HL-60 (cell line): Measurements from ENCODE around the gene ZNF418.

ENCODE experiments used
- POLR2AphosphoS5 ChIP-seq: IDR thresholded peaks from 2 replicates; pipeline ENCODE4 v1.6.1; 2012; ENCODE audit warnings: low read depth
- REST ChIP-seq: IDR thresholded peaks from 2 replicates; pipeline ENCODE4 v1.6.1; 2012; ENCODE audit warnings: low read depth; ENCODE audit not compliant: insufficient replicate concordance
- TF ChIP-seq, protein P1 (sequence below): IDR thresholded peaks from one replicate; pipeline ENCODE4 v1.5.1; 2011; ENCODE audit warnings: low read length, control low read depth, inconsistent platforms; ENCODE audit not compliant: insufficient read depth

- TF ChIP-seq, protein P1, sequence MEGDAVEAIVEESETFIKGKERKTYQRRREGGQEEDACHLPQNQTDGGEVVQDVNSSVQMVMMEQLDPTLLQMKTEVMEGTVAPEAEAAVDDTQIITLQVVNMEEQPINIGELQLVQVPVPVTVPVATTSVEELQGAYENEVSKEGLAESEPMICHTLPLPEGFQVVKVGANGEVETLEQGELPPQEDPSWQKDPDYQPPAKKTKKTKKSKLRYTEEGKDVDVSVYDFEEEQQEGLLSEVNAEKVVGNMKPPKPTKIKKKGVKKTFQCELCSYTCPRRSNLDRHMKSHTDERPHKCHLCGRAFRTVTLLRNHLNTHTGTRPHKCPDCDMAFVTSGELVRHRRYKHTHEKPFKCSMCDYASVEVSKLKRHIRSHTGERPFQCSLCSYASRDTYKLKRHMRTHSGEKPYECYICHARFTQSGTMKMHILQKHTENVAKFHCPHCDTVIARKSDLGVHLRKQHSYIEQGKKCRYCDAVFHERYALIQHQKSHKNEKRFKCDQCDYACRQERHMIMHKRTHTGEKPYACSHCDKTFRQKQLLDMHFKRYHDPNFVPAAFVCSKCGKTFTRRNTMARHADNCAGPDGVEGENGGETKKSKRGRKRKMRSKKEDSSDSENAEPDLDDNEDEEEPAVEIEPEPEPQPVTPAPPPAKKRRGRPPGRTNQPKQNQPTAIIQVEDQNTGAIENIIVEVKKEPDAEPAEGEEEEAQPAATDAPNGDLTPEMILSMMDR = no peak
- TF ChIP-seq POLR2AphosphoS5 (peak; percentile 58; the same call in 1 of the 2 replicates), REST (no peak)
Observed at GRCh38 chr19:57946316-57946715, 11.1 kb upstream of the ZNF418 start.
